HepG2 (cell line): ENCODE results near the gene CDC42EP4. TPM values are rescaled to one million over a fixed set of nuclear protein-coding genes. Genes with fewer than 3 reads are reported as not detected.
A peak's percentile ranks its signal among the peaks of the same experiment; 100 is the strongest.

Experiments
- AKNA ChIP-seq: sonication (generic); formaldehyde crosslinking; IDR thresholded peaks from 2 replicates; pipeline ENCODE4 v1.4.0; 2020; ENCODE audit warnings: missing genetic modification reagents, borderline replicate concordance
- CREB3 ChIP-seq: sonication (generic); formaldehyde crosslinking; IDR thresholded peaks from 2 replicates; pipeline ENCODE4 v1.5.0; 2020; ENCODE audit warnings: missing genetic modification reagents
- FOXJ3 ChIP-seq: sonication (generic); formaldehyde crosslinking; IDR thresholded peaks from 2 replicates; pipeline ENCODE4 v1.4.0; 2020; ENCODE audit warnings: missing genetic modification reagents, mild to moderate bottlenecking, borderline replicate concordance
- HOXA9 ChIP-seq: sonication (generic); formaldehyde crosslinking; IDR thresholded peaks from 2 replicates; pipeline ENCODE4 v1.8.1; 2022; ENCODE audit warnings: missing genetic modification reagents, mild to moderate bottlenecking, moderate library complexity, borderline replicate concordance
- IRF2 ChIP-seq: IDR thresholded peaks from 2 replicates; pipeline ENCODE4 v1.6.1; 2018; ENCODE audit warnings: missing genetic modification reagents, missing compliant biosample characterization
- KDM1A ChIP-seq: IDR thresholded peaks from 2 replicates; pipeline ENCODE4 v1.6.1; 2016; ENCODE audit warnings: missing compliant biosample characterization
- SNRNP70 ChIP-seq: fragments of 200-400 bp; formaldehyde crosslinking; IDR thresholded peaks from 2 replicates; pipeline ENCODE4 v1.6.1; 2017; ENCODE audit warnings: mild to moderate bottlenecking, low read depth, low read length, moderate library complexity
- TFE3 ChIP-seq: IDR thresholded peaks from 2 replicates; pipeline ENCODE4 v1.6.1; 2016
- TP53 ChIP-seq: sonication (generic); formaldehyde crosslinking; conservative IDR thresholded peaks from 2 replicates; pipeline ENCODE4 v1.4.0; 2020; ENCODE audit warnings: missing genetic modification reagents
- ZMAT3 ChIP-seq: sonication (generic); formaldehyde crosslinking; conservative IDR thresholded peaks from 2 replicates; pipeline ENCODE4 v1.7.0; 2021; ENCODE audit warnings: missing genetic modification reagents
- ZNF260 ChIP-seq: sonication (generic); formaldehyde crosslinking; IDR thresholded peaks from 2 replicates; pipeline ENCODE4 v1.4.0; 2020; ENCODE audit warnings: missing genetic modification reagents, low read depth, mild to moderate bottlenecking, borderline replicate concordance
- ZNF280B ChIP-seq: sonication (generic); formaldehyde crosslinking; IDR thresholded peaks from 2 replicates; pipeline ENCODE4 v1.5.0; 2020; ENCODE audit warnings: missing genetic modification reagents, mild to moderate bottlenecking, borderline replicate concordance
- ZNF33A ChIP-seq: sonication (generic); formaldehyde crosslinking; IDR thresholded peaks from 2 replicates; pipeline ENCODE4 v1.5.1; 2020; ENCODE audit warnings: missing genetic modification reagents, mild to moderate bottlenecking, moderate library complexity, borderline replicate concordance
- ZNF737 ChIP-seq: sonication (generic); formaldehyde crosslinking; IDR thresholded peaks from 2 replicates; pipeline ENCODE4 v1.5.0; 2020; ENCODE audit warnings: missing genetic modification reagents, mild to moderate bottlenecking, borderline replicate concordance
- ZNF839 ChIP-seq: sonication (generic); formaldehyde crosslinking; IDR thresholded peaks from 2 replicates; pipeline ENCODE4 v1.4.0; 2020; ENCODE audit warnings: missing genetic modification reagents, mild to moderate bottlenecking, borderline replicate concordance
- ZSCAN5A ChIP-seq: sonication (generic); formaldehyde crosslinking; IDR thresholded peaks from 2 replicates; pipeline ENCODE4 v1.8.0; 2022; ENCODE audit warnings: mild to moderate bottlenecking, missing genetic modification reagents, borderline replicate concordance
- polyA plus RNA-seq, 8 experiments: library from polyadenylated mRNA; depleted of rRNA in 3 of 8; stranded (reverse) in 7 of 8; unstranded in 1 of 8; fragments of >200 nt; fragmentation: Illumina TruSeq in 4 of 8; extraction: Trizol in 4 of 8; gene quantifications; 2 replicates each; pipeline versions ENCODE4 v1.2.1 to v1.2.3, GENCODE V29; 2011 to 2016; ENCODE audit warnings: low read depth in 4 of 8, missing spikeins in 1 of 8, mixed read lengths in 1 of 8; ENCODE audit not compliant: insufficient read depth in 1 of 8
- total RNA-seq, 5 experiments: library from RNA; depleted of rRNA; stranded (reverse); fragments of >200 nt; fragmentation: Illumina TruSeq; extraction: Trizol; gene quantifications; 2 replicates each; pipeline ENCODE4 v1.2.3, GENCODE V29; 2016; ENCODE audit warnings: low read depth in 1 of 5

The CDC42EP4 gene
- total and polyA plus RNA-seq, 2 of the 13 experiments (the other 11 are each of a cell fraction or from before 2014, with no cell fraction given), result 19.0 to 54.0 TPM

- TF ChIP-seq AKNA (CRISPR knock-in tag), result no peak
- TF ChIP-seq TP53 (CRISPR knock-in tag), result 0 out of 2 replicates have a peak, but pooled peaks have one; percentile 61
- no peak for TF ChIP-seq ZNF260
- no peak for TF ChIP-seq TFE3
- no peak for TF ChIP-seq ZNF839 (CRISPR knock-in tag)
- TF ChIP-seq HOXA9 (CRISPR knock-in tag), result no peak
- peak; percentile 77 for TF ChIP-seq KDM1A (CRISPR knock-in tag)
- TF ChIP-seq FOXJ3 (CRISPR knock-in tag), result peak; percentile 83; the same call in 1 of the 2 replicates
- no peak for TF ChIP-seq ZSCAN5A (CRISPR knock-in tag)
- TF ChIP-seq ZNF737, result no peak; the same call in 1 of the 2 replicates
- no peak for TF ChIP-seq ZNF280B (CRISPR knock-in tag)
- TF ChIP-seq SNRNP70, result no peak
- TF ChIP-seq ZNF33A, result no peak
- peak; percentile 15; the same call in 1 of the 2 replicates for TF ChIP-seq IRF2 (CRISPR knock-in tag)
- TF ChIP-seq CREB3 (CRISPR knock-in tag), result no peak
- no peak for TF ChIP-seq ZMAT3 (CRISPR knock-in tag)
Observed at GRCh38 chr17:73278049-73278464, 33.7 kb downstream of the CDC42EP4 start (continued).
